B cell (primary cell): Measurements from ENCODE around the gene CCKAR. TPM values are rescaled to one million over a fixed set of nuclear protein-coding genes. Genes with fewer than 3 reads are reported as not detected.

ENCODE experiments used
- ATAC-seq: fragments of 200-7000 bp; cut with Tn5 transposase; one replicate; pipeline ENCODE4 v1.10.0; 2021; ENCODE audit warnings: low read depth, mild to moderate bottlenecking, moderate number of reproducible peaks, moderate library complexity
- CTCF ChIA-PET: fragments of 350-600 bp; sonication (Branson Sonifier 250); formaldehyde crosslinking; loops from one replicate; lab custom pipeline; 2021; ENCODE audit warnings: antibody characterized with exemption, inconsistent platforms; lab: Charles Lee
- POLR2A ChIA-PET: fragments of 350-600 bp; sonication (Branson Sonifier 250); formaldehyde crosslinking; loops from one replicate; lab custom pipeline; 2021; ENCODE audit warnings: antibody characterized with exemption; lab: Charles Lee
- DNase-seq: peaks from one replicate; pipeline ENCODE4 v3.0.0; 2013
- H2AFZ ChIP-seq: 2 replicates; pipeline ENCODE4 v1.6.1; 2012; ENCODE audit warnings: mild to moderate bottlenecking, low read depth, low read length; ENCODE audit not compliant: insufficient read depth, poor library complexity, severe bottlenecking
- H3K27ac ChIP-seq, 2 donors: 1 replicate in 1 of 2; 2 replicates in 1 of 2; pipeline ENCODE4 v1.5.1; 2012 to 2013; ENCODE audit warnings: low read length in 2 of 2, mild to moderate bottlenecking in 2 of 2, moderate library complexity in 1 of 2
- H3K27me3 ChIP-seq, 4 experiments: fragments of 200-600 bp in 1 of 4; sonication (generic) in 1 of 4; replicated peaks in 1 of 4; 1 replicate in 2 of 4; 2 replicates in 2 of 4; pipeline versions ENCODE4 v1.6.1 to v1.7.0; 2013 to 2016; ENCODE audit warnings: low read length in 3 of 4, mild to moderate bottlenecking in 2 of 4, mixed read lengths in 1 of 4, moderate library complexity in 1 of 4; ENCODE audit not compliant: insufficient read depth in 4 of 4, control insufficient read depth in 3 of 4; ENCODE audit errors: control extremely low read depth in 1 of 4
- H3K36me3 ChIP-seq, 2 experiments: replicated peaks in 1 of 2; 1 replicate in 1 of 2; 2 replicates in 1 of 2; pipeline versions ENCODE4 v1.6.1 to v1.7.1; 2013; ENCODE audit warnings: low read length in 1 of 2; ENCODE audit not compliant: insufficient read depth in 2 of 2, control insufficient read depth in 1 of 2; ENCODE audit errors: control extremely low read depth in 1 of 2, extremely low read depth in 1 of 2
- H3K4me1 ChIP-seq, 2 donors: fragments of 200-600 bp in 1 of 2; sonication (generic) in 1 of 2; 1 replicate in 1 of 2; 2 replicates in 1 of 2; pipeline versions ENCODE4 v1.5.1 to v1.6.1; 2013 to 2017; ENCODE audit warnings: low read length in 2 of 2; ENCODE audit not compliant: control insufficient read depth in 2 of 2, insufficient read depth in 2 of 2
- H3K4me2 ChIP-seq: replicated peaks from 2 replicates; pipeline ENCODE3; 2012; ENCODE audit warnings: mild to moderate bottlenecking, low read depth, low read length; ENCODE audit not compliant: poor library complexity, severe bottlenecking
- H3K4me3 ChIP-seq, 5 experiments: fragments of 200-600 bp in 1 of 5; sonication (generic) in 1 of 5; 1 replicate in 3 of 5; 2 replicates in 2 of 5; pipeline versions ENCODE4 v1.5.1 to v1.7.0; 2011 to 2016; ENCODE audit warnings: low read length in 4 of 5, mild to moderate bottlenecking in 4 of 5, low read depth in 2 of 5, control low read depth in 1 of 5, moderate library complexity in 1 of 5; ENCODE audit not compliant: insufficient read depth in 1 of 5; ENCODE audit errors: control extremely low read depth in 1 of 5, extremely low read depth in 1 of 5
- H3K79me2 ChIP-seq: fragments of 200-600 bp; sonication (generic); one replicate; pipeline ENCODE4 v1.6.0; 2016; ENCODE audit warnings: low read length; ENCODE audit not compliant: control insufficient read depth, insufficient read depth
- H3K9ac ChIP-seq: fragments of 200-600 bp; sonication (generic); 2 replicates; pipeline ENCODE4 v1.6.1; 2017; ENCODE audit warnings: mild to moderate bottlenecking, low read length, moderate library complexity
- H3K9me3 ChIP-seq, 3 donors: one replicate each; pipeline versions ENCODE4 v1.6.1 to v1.7.1; 2013; ENCODE audit warnings: low read length in 2 of 3; ENCODE audit not compliant: control insufficient read depth in 2 of 3, insufficient read depth in 1 of 3; ENCODE audit errors: control extremely low read depth in 1 of 3
- H4K20me1 ChIP-seq: 2 replicates; pipeline ENCODE4 v1.6.0; 2012; ENCODE audit warnings: mild to moderate bottlenecking, low read length; ENCODE audit not compliant: insufficient read depth, control insufficient read depth, poor library complexity, severe bottlenecking
- H3K27ac Mint-ChIP-seq: one replicate; pipeline ENCODE4 v1.8.0; 2021; ENCODE audit warnings: mixed read lengths
- H3K27me3 Mint-ChIP-seq: one replicate; pipeline ENCODE4 v1.8.0; 2021; ENCODE audit warnings: mixed read lengths
- H3K4me1 Mint-ChIP-seq: one replicate; pipeline ENCODE4 v1.8.0; 2021; ENCODE audit warnings: mixed read lengths
- H3K4me3 Mint-ChIP-seq: one replicate; pipeline ENCODE4 v1.8.0; 2021; ENCODE audit warnings: mixed read lengths
- H3K9me3 Mint-ChIP-seq: one replicate; pipeline ENCODE4 v1.8.0; 2022; ENCODE audit warnings: mixed read lengths; ENCODE audit not compliant: insufficient read depth
- CTCF ChIP-seq: fragments of 200-600 bp; IDR thresholded peaks from one replicate; pipeline ENCODE4 v1.8.0; 2022; ENCODE audit warnings: antibody characterized with exemption, mild to moderate bottlenecking
- EZH2 ChIP-seq: IDR thresholded peaks from 2 replicates; pipeline ENCODE4 v1.6.1; 2012; ENCODE audit warnings: borderline replicate concordance, low read depth, mild to moderate bottlenecking, moderate library complexity, low read length; ENCODE audit not compliant: insufficient read depth, poor library complexity, severe bottlenecking
- WGBS: methylation state at CpG from one replicate; pipeline ENCODE4 v1.1.5; 2013; ENCODE audit warnings: missing lambda C conversion rate; ENCODE audit not compliant: insufficient coverage; 5-methylcytosine and 5-hydroxymethylcytosine counted together
- intact Hi-C: fragments of 100-400 bp; cut with micrococcal nuclease; formaldehyde crosslinking; loops from one replicate; pipeline ENCODE4 v1.10.0; 2022
- polyA plus RNA-seq: library from polyadenylated mRNA; depleted of rRNA; stranded (reverse); fragments of >200 nt; gene quantifications from 2 replicates; pipeline ENCODE4 v1.2.3, GENCODE V29; 2012
- total RNA-seq, 2 donors: library from RNA; stranded (reverse); fragments of 120-200 nt in 1 of 2; gene quantifications; 1 replicate in 1 of 2; 2 replicates in 1 of 2; pipeline versions ENCODE4 v1.2.3 to v1.2.4, GENCODE V29; 2013 to 2022

The CCKAR gene
- total and polyA plus RNA-seq, 2 donors (not counting 1 experiment from before 2014, with no cell fraction given): not detected

DNA sequence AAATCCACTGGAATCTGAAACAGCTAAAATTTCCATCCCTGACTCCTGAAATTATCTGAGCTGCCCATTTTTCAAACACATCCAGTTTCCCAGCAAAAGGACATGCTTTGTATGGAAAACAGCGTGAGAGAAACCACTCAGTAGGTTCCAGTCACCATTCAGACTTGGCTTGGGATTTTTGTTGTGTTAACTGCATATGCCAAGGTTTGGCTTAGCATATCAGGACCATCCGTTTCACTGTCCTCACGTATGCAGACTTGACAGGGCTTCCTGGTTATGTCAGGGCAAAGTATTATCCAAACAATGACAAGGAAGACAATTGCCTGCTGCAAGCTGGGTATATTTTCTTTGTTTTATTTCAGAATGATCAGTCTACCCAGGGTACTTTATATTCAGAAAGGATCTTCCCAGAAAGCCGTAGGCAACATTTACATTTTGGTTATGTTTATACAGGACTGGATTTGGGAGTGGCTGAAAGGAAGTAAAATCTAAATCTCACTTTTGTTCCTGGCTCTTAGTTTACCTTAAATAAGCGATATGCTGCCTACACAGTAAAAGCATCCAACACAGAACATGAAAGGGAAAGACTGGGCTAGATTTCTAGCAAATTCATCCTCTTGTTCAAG, 41.3 kb upstream of the CCKAR start:
- 60% methylated on average over 1 of the region's 5 CpGs for WGBS
- ChIA-PET POLR2A (no interaction called here), CTCF (no interaction called here)
- H3K4me1 Mint-ChIP-seq: no peaks in the 10 kb centered on the region
- no peak overlapping the region for H3K27ac Mint-ChIP-seq
- peaks cover 0 to 2% (median 0%) of the 10 kb centered on the region in 4 experiments for H3K27me3 ChIP-seq
- no peak overlapping the region for H3K4me3 Mint-ChIP-seq
- no peaks in the 10 kb centered on the region for H3K36me3 ChIP-seq
- H3K27me3 Mint-ChIP-seq: peaks cover 4% of the 10 kb centered on the region
- intact Hi-C loops: no loop called here
- no peaks in the 10 kb centered on the region for H3K9me3 Mint-ChIP-seq
- no peak overlapping the region for H2AFZ ChIP-seq
- H3K4me3 ChIP-seq: no peak overlapping the region
- H3K4me1 ChIP-seq: no peaks in the 10 kb centered on the region
- H3K4me2 ChIP-seq: no peak overlapping the region
- no peak for TF ChIP-seq CTCF
- no peak for TF ChIP-seq EZH2
- H3K79me2 ChIP-seq: no peaks in the 10 kb centered on the region
- ATAC-seq: no peak
- H4K20me1 ChIP-seq: no peaks in the 10 kb centered on the region
- H3K9me3 ChIP-seq: peaks cover 0 to 10% (median 0%) of the 10 kb centered on the region in 3 donors
- no peak overlapping the region for H3K9ac ChIP-seq
- no peak overlapping the region for H3K27ac ChIP-seq
- no peak for DNase-seq

DNA sequence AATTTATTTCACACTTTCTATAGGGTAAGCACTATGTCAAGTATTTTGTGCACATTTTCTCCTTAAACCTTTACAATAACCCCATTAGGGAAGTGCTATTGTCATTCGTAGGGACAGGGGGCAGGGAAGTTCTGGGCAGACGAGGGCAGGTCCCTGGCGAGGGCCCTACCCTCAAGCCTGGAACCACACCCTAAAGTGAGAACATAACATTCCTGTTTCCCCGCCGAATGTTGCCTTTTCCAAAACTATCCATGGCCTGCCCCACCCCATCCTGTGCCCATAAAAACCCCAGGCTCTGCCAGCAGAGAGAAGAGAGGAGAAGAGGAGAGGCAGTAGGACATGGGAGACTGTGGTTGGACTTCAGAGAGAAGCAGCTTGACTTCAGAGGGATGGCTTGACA, 39.8 kb upstream of the CCKAR start:
- Mint-ChIP-seq H3K27me3 (peaks cover under 1% of the 10 kb centered on the region), H3K4me3 (no peak overlapping the region), H3K9me3 (no peaks in the 10 kb centered on the region), H3K4me1 (no peaks in the 10 kb centered on the region), H3K27ac (no peak overlapping the region)
- no CpG with 5 or more reads among the region's 5 CpGs for WGBS
- Histone ChIP-seq H3K4me2 (no peak overlapping the region), H3K4me1 (no peaks in the 10 kb centered on the region), H3K4me3 (no peak overlapping the region), H3K27ac (no peak overlapping the region), H3K27me3 (peaks cover 0 to 4% (median 0%) of the 10 kb centered on the region in 4 experiments), H3K9me3 (peaks cover 0 to 10% (median 0%) of the 10 kb centered on the region in 3 donors), H4K20me1 (no peaks in the 10 kb centered on the region), H3K79me2 (no peaks in the 10 kb centered on the region), H2AFZ (no peak overlapping the region), H3K9ac (no peak overlapping the region), H3K36me3 (no peaks in the 10 kb centered on the region)
- intact Hi-C loops: no loop called here
- ATAC-seq (no peak), DNase-seq (no peak)
- ChIA-PET POLR2A (no interaction called here), CTCF (interaction anchor here (0.8 kb wide), 1 partner anchor 737 kb away, joined by 3 read pairs; no protein-coding TSS in a partner anchor)
- TF ChIP-seq CTCF: no peak
- TF ChIP-seq EZH2: no peak
